ENCODE measurements around the gene TMEM54.

Gene TMEM54

GRCh38 chr1:32929366-32929765 lies 28.2 kb upstream of the TMEM54 start:
- H3K9ac ChIP-seq (ENCODE audit: low read length): no peak overlapping the region
- no peak overlapping the region for H2AFZ ChIP-seq (ENCODE audit: low read depth, low read length, severe bottlenecking)
- no peak overlapping the region for H3K4me2 ChIP-seq (ENCODE audit: low read depth, low read length, poor library complexity, severe bottlenecking)
- no peaks in the 10 kb centered on the region for H3K9me3 ChIP-seq (ENCODE audit: insufficient read depth, low read length)
- no peaks in the 10 kb centered on the region for H3F3A ChIP-seq (ENCODE audit: insufficient read depth)
- TF ChIP-seq EZH2phosphoT487 (conservative IDR thresholded peaks at IDR 0.05; ENCODE audit: low read length) (no peak), CTCF (IDR thresholded peaks at IDR 0.05; ENCODE audit: insufficient read depth, low read length, poor library complexity, severe bottlenecking) (no peak)
- no peaks in the 10 kb centered on the region for H3K27me3 ChIP-seq (ENCODE audit: low read length)
- H3K79me2 ChIP-seq (ENCODE audit: insufficient read depth, low read length): no peaks in the 10 kb centered on the region
- no peak overlapping the region for H3K27ac ChIP-seq (ENCODE audit: low read depth, low read length)
- H3K36me3 ChIP-seq (ENCODE audit: low read length): no peaks in the 10 kb centered on the region
- H3K9me2 ChIP-seq (replicated peaks; ENCODE audit: insufficient read depth, low read length): no peaks in the 10 kb centered on the region
- no peaks in the 10 kb centered on the region for H4K20me1 ChIP-seq (ENCODE audit: low read depth, low read length)
- no peak overlapping the region for H3K4me3 ChIP-seq (ENCODE audit: insufficient read depth, low read length, poor library complexity, severe bottlenecking)

- no peaks in the 10 kb centered on the region for H3F3A ChIP-seq (ENCODE audit: insufficient read depth)
- no peaks in the 10 kb centered on the region for H3K9me2 ChIP-seq (replicated peaks; ENCODE audit: insufficient read depth, low read length)
- H3K9ac ChIP-seq (ENCODE audit: low read length): no peak overlapping the region
- H4K20me1 ChIP-seq (ENCODE audit: low read depth, low read length): no peaks in the 10 kb centered on the region
- no peak for TF ChIP-seq EZH2phosphoT487 (conservative IDR thresholded peaks at IDR 0.05; ENCODE audit: low read length)
- no peak for TF ChIP-seq CTCF (IDR thresholded peaks at IDR 0.05; ENCODE audit: insufficient read depth, low read length, poor library complexity, severe bottlenecking)
- no peaks in the 10 kb centered on the region for H3K36me3 ChIP-seq (ENCODE audit: low read length)
- no peak overlapping the region for H3K4me3 ChIP-seq (ENCODE audit: insufficient read depth, low read length, poor library complexity, severe bottlenecking)
- H3K79me2 ChIP-seq (ENCODE audit: insufficient read depth, low read length): no peaks in the 10 kb centered on the region
- H2AFZ ChIP-seq (ENCODE audit: low read depth, low read length, severe bottlenecking): no peak overlapping the region
- H3K9me3 ChIP-seq (ENCODE audit: insufficient read depth, low read length): no peaks in the 10 kb centered on the region
- no peak overlapping the region for H3K4me2 ChIP-seq (ENCODE audit: low read depth, low read length, poor library complexity, severe bottlenecking)
- no peak overlapping the region for H3K27ac ChIP-seq (ENCODE audit: low read depth, low read length)
- no peaks in the 10 kb centered on the region for H3K27me3 ChIP-seq (ENCODE audit: low read length)
Observed at GRCh38 chr1:32928715-32929114, 27.5 kb upstream of the TMEM54 start.

GRCh38 chr1:32928285-32928684 lies 27.1 kb upstream of the TMEM54 start:
- no peaks in the 10 kb centered on the region for H3K9me3 ChIP-seq (ENCODE audit: insufficient read depth, low read length)
- H3K9me2 ChIP-seq (replicated peaks; ENCODE audit: insufficient read depth, low read length): no peaks in the 10 kb centered on the region
- no peak overlapping the region for H3K4me3 ChIP-seq (ENCODE audit: insufficient read depth, low read length, poor library complexity, severe bottlenecking)
- no peak overlapping the region for H2AFZ ChIP-seq (ENCODE audit: low read depth, low read length, severe bottlenecking)
- H3K27ac ChIP-seq (ENCODE audit: low read depth, low read length): no peak overlapping the region
- H3F3A ChIP-seq (ENCODE audit: insufficient read depth): no peaks in the 10 kb centered on the region
- TF ChIP-seq CTCF (IDR thresholded peaks at IDR 0.05; ENCODE audit: insufficient read depth, low read length, poor library complexity, severe bottlenecking) (no peak), EZH2phosphoT487 (conservative IDR thresholded peaks at IDR 0.05; ENCODE audit: low read length) (no peak)
- H3K4me2 ChIP-seq (ENCODE audit: low read depth, low read length, poor library complexity, severe bottlenecking): no peak overlapping the region
- H3K36me3 ChIP-seq (ENCODE audit: low read length): no peaks in the 10 kb centered on the region
- no peaks in the 10 kb centered on the region for H3K79me2 ChIP-seq (ENCODE audit: insufficient read depth, low read length)
- no peaks in the 10 kb centered on the region for H3K27me3 ChIP-seq (ENCODE audit: low read length)
- H4K20me1 ChIP-seq (ENCODE audit: low read depth, low read length): no peaks in the 10 kb centered on the region
- no peak overlapping the region for H3K9ac ChIP-seq (ENCODE audit: low read length)
